Measurements from ENCODE around the gene BTBD10.

BTBD10 gene

DNA sequence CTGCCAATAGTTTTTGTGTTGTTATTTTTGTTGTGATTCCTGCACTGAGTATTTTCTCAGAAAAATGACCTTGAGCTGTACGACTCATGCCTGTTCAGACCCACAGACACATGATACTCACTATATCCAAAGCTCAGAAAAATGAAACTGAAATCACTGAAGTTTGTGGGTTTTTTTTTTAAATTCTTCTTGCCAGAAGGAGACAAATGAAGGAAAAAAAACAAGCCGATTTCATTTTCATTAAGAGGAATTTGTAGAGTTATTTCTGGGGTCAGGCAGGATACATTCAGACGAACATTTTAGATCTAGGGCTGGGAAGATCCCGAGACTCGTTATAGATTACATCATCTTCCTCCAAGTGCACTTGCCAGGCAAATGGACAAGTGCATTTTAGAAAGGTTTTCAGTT, 125.0 kb downstream of the BTBD10 start:
- DNase-seq, result no peak
